ENCODE data around the gene MGLL.

DNA sequence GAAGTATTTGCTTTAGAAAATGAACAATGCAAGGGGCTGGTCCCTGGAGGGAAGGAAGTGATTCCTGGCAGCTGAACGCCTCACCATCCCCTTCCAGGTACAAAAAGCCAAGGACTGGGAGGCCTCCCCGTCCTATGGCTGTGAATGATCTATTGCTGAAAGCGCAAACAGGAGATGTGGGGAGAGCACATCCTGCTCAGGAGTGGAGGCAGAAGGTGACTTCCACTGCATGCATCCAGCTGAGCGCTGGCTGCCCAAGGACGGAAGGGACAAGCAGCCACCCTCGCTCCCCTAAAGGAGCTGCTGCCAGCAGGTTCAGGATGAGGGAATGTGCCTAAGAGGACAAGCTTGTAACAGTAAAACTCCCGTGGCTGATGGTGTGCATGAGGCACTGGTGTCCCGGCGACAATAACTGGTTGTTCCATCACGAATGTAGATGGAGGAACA, 108.2 kb downstream of the MGLL start:
- no peak for TF ChIP-seq EZH2 (IDR thresholded peaks at IDR 0.05; ENCODE audit: borderline replicate concordance, low read length)
- TF ChIP-seq CTCF (IDR thresholded peaks at IDR 0.05; ENCODE audit: low read length): no peak

Data from OCI-LY1 (cell line).